PC-9 (cell line): ENCODE data around the gene LEKR1. TPM values are rescaled to one million over a fixed set of nuclear protein-coding genes. Genes with fewer than 3 reads are reported as not detected.

Experiments used
- BruUV-seq: library from RNA; stranded (reverse); fragments of 400-500 nt; replicated peaks from 2 replicates; lab custom pipeline; 2021; lab: Mats Ljungman, UMichigan
- CTCF ChIA-PET: fragments of 300-600 bp; sonication (Branson Sonifier 250); formaldehyde crosslinking; loops from one replicate; lab custom pipeline; 2022; ENCODE audit warnings: antibody characterized with exemption; lab: Charles Lee
- POLR2A ChIA-PET: fragments of 300-600 bp; sonication (Branson Sonifier 250); formaldehyde crosslinking; loops from one replicate; lab custom pipeline; 2022; ENCODE audit warnings: antibody characterized with exemption; ENCODE audit not compliant: unreplicated experiment; lab: Charles Lee
- DNase-seq, 2 experiments: peaks; one replicate each; pipeline versions ENCODE4 v3.0.0 to v3.0.0-alpha.2; 2015 to 2022; ENCODE audit warnings: mixed read lengths in 1 of 2
- H2AFZ ChIP-seq: fragments of 200-600 bp; sonication (generic); 2 replicates; pipeline ENCODE4 v1.8.1; 2017; ENCODE audit warnings: antibody characterized with exemption
- H3F3A ChIP-seq: fragments of 200-600 bp; sonication (generic); 2 replicates; pipeline ENCODE4 v1.8.1; 2017; ENCODE audit warnings: antibody characterized with exemption, mild to moderate bottlenecking, low read depth; ENCODE audit not compliant: insufficient read depth
- H3K27ac ChIP-seq: fragments of 200-600 bp; sonication (generic); 2 replicates; pipeline ENCODE4 v1.6.1; 2016; ENCODE audit warnings: mixed run types
- H3K27me3 ChIP-seq: fragments of 200-600 bp; sonication (generic); 2 replicates; pipeline ENCODE4 v1.6.1; 2016; ENCODE audit warnings: low read depth, mixed run types; ENCODE audit not compliant: insufficient read depth
- H3K36me3 ChIP-seq: fragments of 200-600 bp; sonication (generic); 2 replicates; pipeline ENCODE4 v1.6.1; 2016; ENCODE audit warnings: low read depth, mixed run types
- H3K4me1 ChIP-seq: fragments of 200-600 bp; sonication (generic); replicated peaks from 2 replicates; pipeline ENCODE4 v1.6.1; 2016; ENCODE audit warnings: mixed run types; ENCODE audit not compliant: insufficient read depth
- H3K4me2 ChIP-seq: fragments of 200-600 bp; sonication (generic); 2 replicates; pipeline ENCODE4 v1.6.1; 2017; ENCODE audit warnings: mixed run types
- H3K4me3 ChIP-seq: fragments of 200-600 bp; sonication (generic); 2 replicates; pipeline ENCODE4 v1.6.1; 2016; ENCODE audit warnings: mixed run types
- H3K79me2 ChIP-seq: fragments of 200-600 bp; sonication (generic); 2 replicates; pipeline ENCODE4 v1.6.1; 2017; ENCODE audit warnings: low read depth, mixed run types
- H3K9me2 ChIP-seq: fragments of 200-600 bp; sonication (generic); 2 replicates; pipeline ENCODE4 v1.8.1; 2017; ENCODE audit warnings: mild to moderate bottlenecking; ENCODE audit not compliant: insufficient read depth
- H3K9me3 ChIP-seq: fragments of 200-600 bp; sonication (generic); 2 replicates; pipeline ENCODE4 v1.8.1; 2016; ENCODE audit warnings: low read depth; ENCODE audit not compliant: insufficient read depth
- H4K20me1 ChIP-seq: fragments of 200-600 bp; sonication (generic); 2 replicates; pipeline ENCODE4 v1.8.1; 2017; ENCODE audit not compliant: insufficient read depth
- CTCF ChIP-seq: fragments of 200-600 bp; sonication (generic); conservative IDR thresholded peaks from 2 replicates; pipeline ENCODE4 v1.6.1; 2017; ENCODE audit warnings: mixed run types, antibody characterized with exemption, mild to moderate bottlenecking, moderate library complexity
- EZH2 ChIP-seq: fragments of 200-600 bp; sonication (generic); IDR thresholded peaks from 2 replicates; pipeline ENCODE4 v1.8.0; 2017; ENCODE audit warnings: antibody characterized with exemption, low read depth
- intact Hi-C: fragments of 100-400 bp; cut with micrococcal nuclease; formaldehyde crosslinking; loops from one replicate; pipeline ENCODE4 v1.10.0; 2022; ENCODE audit not compliant: unreplicated experiment
- total RNA-seq: library from RNA; stranded (reverse); gene quantifications from 2 replicates; pipeline ENCODE4 v1.2.3, GENCODE V29; 2021

LEKR1 gene
- total RNA-seq, 1 experiment from 2014 or later = 3.9 TPM

- ChIA-PET POLR2A (interaction anchor here (0.7 kb wide), 1 partner anchor 219 kb away, joined by 3 read pairs; no protein-coding TSS in a partner anchor), CTCF (no interaction called here)
- Histone ChIP-seq H3K4me3 (no peak overlapping the region), H3F3A (no peaks in the 10 kb centered on the region), H4K20me1 (no peaks in the 10 kb centered on the region), H3K36me3 (no peaks in the 10 kb centered on the region), H3K79me2 (no peaks in the 10 kb centered on the region), H3K27ac (no peak overlapping the region), H3K9me3 (no peaks in the 10 kb centered on the region; the same call in 1 of the 2 replicates), H3K9me2 (no peaks in the 10 kb centered on the region), H3K27me3 (no peaks in the 10 kb centered on the region), H3K4me2 (no peak overlapping the region), H2AFZ (no peak overlapping the region), H3K4me1 (no peaks in the 10 kb centered on the region)
- BruUV-seq = no TSS peak
- DNase-seq = no peak
- TF ChIP-seq EZH2 (no peak), CTCF (no peak)
- intact Hi-C loops = no loop called here
Observed at GRCh38 chr3:157021679-157022078, 195.5 kb downstream of the LEKR1 start.

GRCh38 chr3:157023226-157023625 lies 197.1 kb downstream of the LEKR1 start:
- POLR2A ChIA-PET = no interaction called here
- intact Hi-C loops = no loop called here
- H3K79me2 ChIP-seq = no peaks in the 10 kb centered on the region
- H3K36me3 ChIP-seq = no peaks in the 10 kb centered on the region
- TF ChIP-seq EZH2 (no peak), CTCF (no peak)
- H3K4me3 ChIP-seq = no peak overlapping the region
- no peaks in the 10 kb centered on the region for H3K4me1 ChIP-seq
- no peaks in the 10 kb centered on the region for H3K9me2 ChIP-seq
- H3K9me3 ChIP-seq = no peaks in the 10 kb centered on the region
- no TSS peak for BruUV-seq
- H3K4me2 ChIP-seq = no peak overlapping the region
- DNase-seq = no peak
- no peaks in the 10 kb centered on the region for H4K20me1 ChIP-seq
- H3F3A ChIP-seq = no peaks in the 10 kb centered on the region
- no peak overlapping the region for H3K27ac ChIP-seq
- no peaks in the 10 kb centered on the region for H3K27me3 ChIP-seq
- 0 out of 2 replicates have a peak overlapping the region, but pooled peaks have one; percentile 15 for H2AFZ ChIP-seq
- CTCF ChIA-PET = no interaction called here

GRCh38 chr3:157026091-157026490 lies 199.9 kb downstream of the LEKR1 start:
- POLR2A ChIA-PET = no interaction called here

More at GRCh38 chr3:157026091-157026490, 199.9 kb downstream of the LEKR1 start:
- no peak for DNase-seq
- Histone ChIP-seq H3K9me3 (no peaks in the 10 kb centered on the region), H4K20me1 (no peaks in the 10 kb centered on the region), H2AFZ (no peak overlapping the region; the same call in 1 of the 2 replicates), H3K36me3 (no peaks in the 10 kb centered on the region), H3K4me2 (no peak overlapping the region), H3K79me2 (no peaks in the 10 kb centered on the region), H3K27ac (no peak overlapping the region), H3K9me2 (no peaks in the 10 kb centered on the region; the same call in 1 of the 2 replicates), H3K4me1 (no peaks in the 10 kb centered on the region), H3F3A (no peaks in the 10 kb centered on the region; the same call in 1 of the 2 replicates), H3K27me3 (no peaks in the 10 kb centered on the region), H3K4me3 (no peak overlapping the region)
- no peak for TF ChIP-seq EZH2
- TF ChIP-seq CTCF = no peak
- CTCF ChIA-PET = interaction anchor here (0.7 kb wide), 1 partner anchor 106 kb away, joined by 3 read pairs; no protein-coding TSS in a partner anchor
- no TSS peak for BruUV-seq
- intact Hi-C loops = no loop called here
